Fibroblast of the aortic adventitia (primary cell): Measurements from ENCODE around the gene KLB. TPM values are rescaled to one million over a fixed set of nuclear protein-coding genes. Genes with fewer than 3 reads are reported as not detected.
"Not testable (repeated sequence)": the region's sequence is repeated elsewhere in the genome, so short reads cannot be mapped to it uniquely, and the experiment has no call there.

Source experiments
- DNase-seq: peaks from one replicate; pipeline ENCODE4 v3.0.0-alpha.2; 2010; ENCODE audit warnings: low read depth
- H3K4me3 ChIP-seq: 2 replicates; pipeline ENCODE4 v1.5.1; 2011; ENCODE audit warnings: low read depth, mild to moderate bottlenecking, control low read depth, low read length, moderate library complexity
- CTCF ChIP-seq: IDR thresholded peaks from 2 replicates; pipeline ENCODE4 v1.5.1; 2011; ENCODE audit warnings: mild to moderate bottlenecking, low read length, control low read depth, inconsistent platforms; ENCODE audit not compliant: insufficient read depth
- total RNA-seq: library from RNA; depleted of rRNA; stranded (reverse); fragments of >200 nt; gene quantifications from 2 replicates; pipeline ENCODE4 v1.2.3, GENCODE V29; 2012; ENCODE audit warnings: low replicate concordance

Gene KLB
- total RNA-seq, 1 donor, result under 0.01 TPM

GRCh38 chr4:39452860-39453587 is 46.3 kb downstream of the KLB start:
- TF ChIP-seq CTCF, result no peak
- no peak for DNase-seq
- no peak overlapping the region for H3K4me3 ChIP-seq

GRCh38 chr4:39453738-39454137 is 47.0 kb downstream of the KLB start:
- no peak for DNase-seq
- no peak overlapping the region for H3K4me3 ChIP-seq
- TF ChIP-seq CTCF, result no peak

GRCh38 chr4:39455486-39455885 is 48.8 kb downstream of the KLB start:
- no peak for DNase-seq
- H3K4me3 ChIP-seq, result no peak overlapping the region

GRCh38 chr4:39456946-39457763 is 50.4 kb downstream of the KLB start:
- TF ChIP-seq CTCF, result no peak
- no peak for DNase-seq
- H3K4me3 ChIP-seq, result peak overlapping the region; percentile 90

More at GRCh38 chr4:39455486-39455885, 48.8 kb downstream of the KLB start:
- TF ChIP-seq CTCF, result no peak

GRCh38 chr4:39458161-39458504 is 51.4 kb downstream of the KLB start:
- H3K4me3 ChIP-seq, result peak overlapping the region; percentile 90
- DNase-seq, result not testable (repeated sequence)

GRCh38 chr4:39458505-39459300 is 52.0 kb downstream of the KLB start, which contains the start of the genes LIAS and RPL9:
Gene LIAS, plus strand, starts transcription at chr4:39459056. Its CDS starts 62 bp downstream, at chr4:39459118.
Gene RPL9, minus strand, starts transcription at chr4:39458922. Its CDS starts 483 bp downstream, at chr4:39458439.
- no peak for TF ChIP-seq CTCF

More at GRCh38 chr4:39458505-39459300, 52.0 kb downstream of the KLB start, which contains the start of the genes LIAS and RPL9:
- DNase-seq, result peak; percentile 100
- H3K4me3 ChIP-seq, result peak within 1 kb of the TSS; percentile 90
